ENCODE data around the gene MYT1.
"Not testable (repeated sequence)": the region's sequence is repeated elsewhere in the genome, so short reads cannot be mapped to it uniquely, and the experiment has no call there.

Gene MYT1

DNA sequence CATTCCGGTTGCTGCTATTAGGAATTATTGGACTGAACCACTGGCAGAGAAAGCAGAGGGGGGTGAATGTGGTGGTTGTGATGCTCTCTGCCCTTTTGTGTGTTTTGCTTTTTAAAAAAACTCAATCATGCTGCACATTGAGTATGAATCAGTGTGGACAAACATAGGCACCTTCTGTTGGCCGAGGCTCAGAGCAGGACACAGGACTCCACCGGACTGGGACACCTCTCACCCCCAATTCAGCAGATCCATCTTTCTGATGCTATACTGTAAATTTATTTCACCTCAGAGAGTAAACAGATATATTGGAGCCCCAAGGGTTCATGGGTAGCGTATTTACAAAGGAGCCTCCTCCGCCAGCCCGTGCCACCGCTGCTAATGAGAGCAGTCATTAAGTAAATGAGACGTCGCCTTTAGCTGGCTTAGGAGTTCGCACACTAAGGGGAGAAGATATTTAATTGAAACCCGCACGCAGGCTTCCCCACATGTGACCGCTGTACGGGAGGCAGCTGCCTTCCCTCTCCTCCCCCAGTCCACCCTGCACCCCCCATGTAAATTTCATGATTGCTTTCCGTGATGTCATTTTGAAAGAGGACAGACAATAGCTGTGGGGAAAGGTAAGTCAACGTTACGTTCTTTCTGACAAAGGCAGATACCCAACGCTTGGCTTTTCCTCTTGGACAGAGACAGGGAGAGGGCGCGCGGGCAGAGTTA is at the start of gene MYT1:
Gene MYT1 (plus strand): TSS at position 330 of the 714 bp plus-strand sequence. CDS start 34,410 bp downstream, outside the sequence.
- no peak for DNase-seq (ENCODE audit: low read depth)

DNA sequence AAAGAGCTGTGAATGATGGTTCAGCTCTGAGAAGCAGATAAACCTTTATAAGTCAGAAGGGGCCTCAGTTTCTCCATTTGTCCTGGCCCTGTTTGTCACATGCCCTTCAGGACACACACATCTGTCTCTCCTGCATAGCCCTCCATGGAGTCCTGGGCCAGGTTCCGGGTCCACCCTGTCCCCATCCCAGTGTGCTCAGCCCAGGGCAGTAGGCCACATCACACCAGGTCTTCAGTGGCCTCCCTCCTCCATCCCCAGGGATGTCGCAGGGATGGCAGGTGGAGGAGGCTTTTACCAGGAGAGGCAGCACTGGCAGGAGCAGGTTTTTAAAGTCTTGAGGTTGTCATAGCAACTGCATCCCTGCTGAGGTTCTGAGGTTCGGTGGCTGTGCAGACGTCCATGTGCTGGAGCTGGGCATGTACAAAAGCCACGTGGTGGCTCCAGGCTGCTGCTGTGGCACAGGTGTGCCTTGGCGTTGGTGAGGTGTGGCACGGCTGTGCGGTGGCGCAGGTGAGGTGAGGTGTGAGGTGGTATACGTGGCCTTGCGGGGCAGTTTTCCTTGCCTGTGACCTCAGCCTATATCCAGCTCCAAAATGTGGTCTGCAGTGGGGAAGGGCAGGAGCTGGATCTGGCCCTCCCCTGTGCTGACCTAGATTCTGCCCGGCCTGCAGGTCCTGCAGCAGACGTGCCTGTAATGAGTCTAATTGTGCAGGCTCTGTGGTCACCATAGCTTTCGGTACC is 48.9 kb upstream of the MYT1 start:
- no peak for DNase-seq (ENCODE audit: low read depth)

DNA sequence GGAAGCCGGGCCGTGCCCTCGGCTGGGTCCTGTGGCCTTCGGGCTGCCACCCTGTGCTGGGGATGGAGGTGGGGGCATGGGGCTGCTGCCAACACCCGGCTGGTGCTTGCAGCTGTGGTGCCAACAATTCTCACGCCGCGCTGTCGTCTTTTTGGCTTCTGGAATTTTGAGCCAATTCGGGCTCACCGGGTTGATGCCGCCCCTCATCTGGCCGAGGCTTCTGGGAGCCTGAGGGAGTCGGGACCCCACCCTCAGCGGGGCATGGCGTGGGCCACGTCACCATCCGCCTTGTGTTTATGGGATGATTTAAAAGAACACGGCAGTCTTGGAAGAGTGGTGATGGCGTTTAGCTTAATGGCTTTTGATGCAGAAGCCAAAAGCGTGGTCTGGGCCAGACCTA is 48.2 kb upstream of the MYT1 start:
- DNase-seq (ENCODE audit: low read depth): no peak

DNA sequence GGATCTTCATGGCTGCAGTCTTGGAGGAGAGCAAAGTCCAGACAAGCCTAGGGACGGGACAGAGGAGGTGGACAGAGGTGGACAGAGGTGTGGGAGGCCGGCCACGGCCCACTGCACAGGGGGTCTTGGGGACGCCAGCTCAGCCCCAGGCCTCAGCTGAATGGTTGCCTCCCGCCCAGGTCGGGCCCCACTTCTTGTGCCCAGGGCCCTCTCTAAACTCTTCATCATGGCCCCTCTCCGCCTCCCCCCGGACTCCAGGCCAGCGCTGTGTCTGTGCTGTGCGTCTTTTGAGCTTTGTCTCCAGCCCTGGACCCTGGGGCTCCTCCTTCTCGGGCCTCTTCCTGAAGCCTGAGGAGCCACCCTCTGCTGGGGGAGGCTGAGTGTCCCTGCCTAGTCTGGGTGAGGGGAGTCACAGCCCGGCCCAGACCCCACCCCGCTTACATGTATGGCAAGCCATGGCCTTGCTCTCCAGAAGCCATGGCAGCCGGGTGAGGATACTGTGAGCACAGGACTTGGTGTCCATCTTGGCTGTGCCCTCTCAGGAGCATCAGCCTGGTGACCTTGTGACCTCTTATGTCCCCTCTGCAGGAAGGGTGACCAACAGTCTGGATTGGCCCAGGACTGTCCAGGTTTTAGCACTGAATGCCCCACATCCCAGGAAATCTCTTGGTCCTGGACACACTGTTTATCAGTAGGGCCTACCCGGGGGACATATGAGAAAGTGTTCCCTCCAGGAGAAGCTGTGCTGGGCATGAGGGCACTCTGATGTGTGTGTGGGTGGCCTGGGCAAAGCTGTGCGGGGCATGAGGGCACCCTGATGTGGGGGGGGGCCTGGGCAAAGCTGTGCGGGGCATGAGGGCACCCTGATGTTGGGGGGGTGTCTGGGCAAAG is 47.5 kb upstream of the MYT1 start:
- DNase-seq (ENCODE audit: low read depth): no peak

DNA sequence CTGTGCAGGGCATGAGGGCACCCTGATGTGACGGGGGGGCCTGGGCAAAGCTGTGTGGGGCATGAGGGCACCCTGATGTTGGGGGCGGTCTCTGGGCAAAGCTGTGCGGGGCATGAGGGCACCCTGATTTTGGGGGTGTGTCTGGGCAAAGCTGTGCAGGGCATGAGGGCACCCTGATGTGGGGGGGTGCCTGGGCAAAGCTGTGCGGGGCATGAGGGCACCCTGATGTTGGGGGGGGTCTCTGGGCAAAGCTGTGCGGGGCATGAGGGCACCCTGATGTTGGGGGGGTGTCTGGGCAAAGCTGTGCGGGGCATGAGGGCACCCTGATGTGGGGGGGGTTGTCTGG is 46.8 kb upstream of the MYT1 start:
- not testable (repeated sequence) for DNase-seq (ENCODE audit: low read depth)

DNA sequence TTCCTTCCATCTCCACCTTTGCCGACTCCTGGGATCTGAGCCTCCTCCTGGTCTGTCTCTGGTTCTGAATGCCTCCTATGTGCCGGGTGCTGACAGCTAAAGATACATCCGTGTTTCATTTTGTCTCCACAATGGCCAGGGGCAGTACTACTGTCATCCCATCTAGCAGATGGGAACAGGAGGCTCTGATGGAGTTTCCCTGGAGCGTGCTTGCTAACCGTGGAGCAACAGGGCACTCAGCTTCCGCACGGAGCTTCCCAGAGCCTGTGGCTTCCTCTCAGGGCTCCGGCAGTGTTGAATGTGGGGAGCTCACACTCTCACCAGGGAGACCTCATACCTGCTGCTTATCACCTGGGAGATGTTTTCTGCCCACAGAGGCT is 45.0 kb upstream of the MYT1 start:
- DNase-seq (ENCODE audit: low read depth): no peak

DNA sequence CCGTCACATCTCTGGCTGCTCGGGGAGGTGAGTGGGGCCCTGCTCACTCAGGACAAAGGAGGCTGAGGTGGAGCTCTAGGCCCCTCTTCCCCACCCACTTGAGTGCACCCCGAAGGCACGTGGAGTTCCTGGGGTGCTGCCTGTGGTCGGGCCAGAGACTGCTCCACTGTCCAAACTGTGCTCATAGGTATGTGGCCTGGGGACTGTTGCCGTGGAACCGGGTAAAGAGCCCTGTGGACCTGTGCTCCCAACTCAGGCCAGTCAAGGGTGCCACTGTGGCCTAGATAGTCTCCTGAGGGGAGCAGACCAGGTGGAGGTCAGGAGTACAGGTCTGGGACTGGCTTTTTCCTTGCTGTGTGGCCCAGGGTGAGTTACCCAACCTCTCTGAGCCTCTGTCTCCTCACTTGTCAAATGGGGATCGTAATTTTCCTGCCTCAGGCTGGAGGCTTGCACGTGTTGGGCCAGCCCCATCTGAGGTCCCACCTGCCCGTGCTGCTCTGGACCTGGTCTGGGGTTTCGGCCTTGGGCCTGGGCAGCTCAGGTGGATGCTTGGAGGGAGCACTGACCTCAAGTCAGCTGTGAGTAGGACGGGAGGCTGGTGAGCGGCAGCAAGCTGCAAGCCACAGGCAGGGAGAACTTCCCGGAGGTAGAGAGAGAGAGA is 44.4 kb upstream of the MYT1 start:
- no peak for DNase-seq (ENCODE audit: low read depth)

DNA sequence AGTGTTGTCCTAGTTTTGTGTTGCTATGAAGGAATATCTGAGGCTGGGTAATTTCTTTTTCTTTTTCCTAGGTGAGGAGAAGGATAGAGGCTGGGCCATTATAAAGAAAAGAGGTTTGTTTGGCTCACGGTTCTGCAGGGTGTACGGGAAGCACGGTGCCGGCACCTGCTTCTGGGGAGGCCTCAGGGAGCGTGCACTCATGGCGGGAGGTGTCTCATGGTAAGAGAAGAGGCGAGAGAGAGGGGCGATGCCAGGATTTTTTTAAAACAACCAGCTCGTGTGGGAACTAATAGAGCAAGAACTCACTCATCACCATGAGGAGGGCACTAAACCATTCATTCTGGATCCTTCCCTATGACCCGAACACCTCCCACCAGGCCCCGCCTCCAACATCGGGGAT is 42.7 kb upstream of the MYT1 start:
- no peak for DNase-seq (ENCODE audit: low read depth)

DNA sequence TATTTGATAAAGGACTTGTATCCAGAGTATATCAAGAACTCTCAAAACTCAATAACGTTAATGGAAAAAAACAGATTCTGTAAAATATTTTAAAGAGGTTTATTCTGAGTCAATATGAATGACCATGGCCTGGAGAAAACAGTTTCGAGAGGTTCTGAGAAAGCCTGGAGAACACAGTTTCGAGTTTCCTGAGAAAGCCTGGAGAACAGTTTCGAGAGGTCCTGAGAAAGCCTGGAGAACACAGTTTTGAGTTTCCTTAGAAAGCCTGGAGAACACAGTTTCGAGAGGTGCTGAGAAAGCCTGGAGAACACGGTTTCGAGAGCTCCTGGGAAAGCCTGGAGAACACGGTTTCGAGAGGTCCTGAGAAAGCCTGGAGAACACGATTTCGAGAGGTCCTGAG is 41.3 kb upstream of the MYT1 start:
- DNase-seq (ENCODE audit: low read depth): not testable (repeated sequence)

DNA sequence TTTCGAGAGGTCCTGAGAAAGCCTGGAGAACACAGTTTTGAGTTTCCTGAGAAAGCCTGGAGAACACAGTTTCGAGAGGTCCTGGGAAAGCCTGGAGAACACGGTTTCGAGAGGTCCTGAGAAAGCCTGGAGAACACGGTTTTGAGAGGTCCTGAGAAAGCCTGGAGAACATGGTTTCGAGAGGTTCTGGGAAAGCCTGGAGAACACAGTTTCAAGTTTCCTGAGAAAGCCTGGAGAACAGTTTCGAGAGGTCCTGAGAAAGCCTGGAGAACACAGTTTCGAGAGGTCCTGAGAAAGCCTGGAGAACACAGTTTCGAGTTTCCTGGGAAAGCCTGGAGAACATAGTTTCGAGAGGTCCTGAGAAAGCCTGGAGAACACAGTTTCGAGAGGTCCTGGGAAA is 40.7 kb upstream of the MYT1 start:
- DNase-seq (ENCODE audit: low read depth): not testable (repeated sequence)

DNA sequence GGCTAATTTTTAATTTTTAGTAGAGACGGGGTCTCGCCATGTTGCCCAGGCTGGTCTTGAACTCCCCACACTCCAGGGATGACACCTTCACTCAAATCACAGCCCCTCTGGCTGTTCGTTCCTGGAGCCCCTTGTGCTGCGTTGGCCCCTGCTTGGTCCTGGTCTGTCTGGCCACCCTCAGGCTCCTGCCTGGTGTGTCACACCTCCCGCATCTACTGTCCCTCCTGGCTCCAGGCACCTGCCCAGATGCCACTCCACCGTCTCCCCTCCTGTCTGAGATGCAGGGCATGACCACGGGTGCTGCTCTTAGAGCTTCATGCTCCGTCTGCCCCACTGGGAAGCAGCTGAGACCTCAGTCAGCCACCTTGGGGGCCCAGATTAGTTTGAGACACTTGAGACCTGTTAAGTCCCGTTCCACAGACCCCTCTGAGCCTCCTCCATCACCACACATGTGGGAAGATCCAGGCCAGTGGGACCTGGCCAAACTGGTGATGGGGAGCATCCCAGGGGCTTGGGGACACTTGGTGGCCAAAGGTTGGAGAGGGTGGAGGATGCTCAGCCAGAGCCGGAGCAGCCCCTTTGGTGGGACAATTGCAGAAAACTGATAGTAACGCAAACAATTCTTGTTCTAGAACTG is 35.0 kb upstream of the MYT1 start:
- DNase-seq (ENCODE audit: low read depth): no peak

DNA sequence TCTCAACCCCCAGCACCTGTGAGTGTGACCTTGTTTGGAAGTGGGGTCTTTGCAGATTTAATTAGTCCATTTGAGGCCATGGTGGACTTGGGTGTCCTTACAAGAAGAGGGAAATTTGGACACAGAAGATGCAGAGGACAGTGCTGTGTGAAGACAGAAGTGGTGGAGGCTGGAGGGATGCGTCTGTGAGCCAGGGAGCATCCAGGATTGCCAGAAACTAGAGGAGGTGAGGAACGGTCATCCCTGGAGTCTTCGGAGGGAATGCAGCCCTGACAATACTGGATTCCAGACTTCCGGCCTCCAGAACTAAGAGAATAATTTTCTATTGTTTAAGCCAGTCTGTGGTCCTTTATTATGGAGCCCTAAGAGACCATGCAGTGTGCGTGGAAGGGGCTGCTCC is 34.0 kb upstream of the MYT1 start:
- no peak for DNase-seq (ENCODE audit: low read depth)

DNA sequence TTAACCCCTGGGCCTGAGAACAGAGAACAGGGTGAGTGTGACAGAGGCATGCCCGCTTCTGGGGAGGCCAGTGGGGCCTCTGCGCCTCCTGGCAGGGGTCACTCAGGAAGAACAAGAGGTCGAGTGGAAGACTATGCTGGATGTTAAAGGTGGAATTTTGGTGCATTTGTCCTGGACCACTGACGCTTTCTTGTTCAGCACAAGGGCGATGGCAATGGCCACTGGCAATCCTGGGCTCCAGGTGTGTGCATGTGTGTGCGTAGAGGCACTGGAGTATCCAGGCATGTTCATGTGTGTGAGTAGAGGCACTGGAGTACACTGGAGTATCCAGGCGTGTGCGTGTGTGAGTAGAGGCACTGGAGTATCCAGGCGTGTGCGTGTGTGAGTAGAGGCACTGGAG is 33.4 kb upstream of the MYT1 start:
- no peak for DNase-seq (ENCODE audit: low read depth)

DNA sequence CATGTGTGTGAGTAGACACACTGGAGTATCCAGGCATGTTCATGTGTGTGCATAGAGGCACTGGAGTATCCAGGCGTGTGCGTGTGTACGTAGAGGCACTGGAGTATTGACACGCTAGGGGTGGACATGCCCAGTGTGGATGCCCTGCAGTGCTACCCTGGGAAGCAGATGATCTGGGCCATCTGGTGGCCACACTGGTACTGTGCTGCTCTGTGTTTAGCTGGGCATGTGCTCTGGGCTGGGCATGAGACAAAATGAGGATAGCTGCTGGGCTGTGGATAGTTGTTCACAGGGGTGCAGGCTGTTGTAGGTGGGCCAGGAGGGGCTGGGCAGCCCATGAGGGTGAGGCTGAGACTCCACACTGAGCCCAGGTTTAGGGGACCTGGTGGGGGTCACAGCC is 32.8 kb upstream of the MYT1 start:
- DNase-seq (ENCODE audit: low read depth): peak; percentile 34

DNA sequence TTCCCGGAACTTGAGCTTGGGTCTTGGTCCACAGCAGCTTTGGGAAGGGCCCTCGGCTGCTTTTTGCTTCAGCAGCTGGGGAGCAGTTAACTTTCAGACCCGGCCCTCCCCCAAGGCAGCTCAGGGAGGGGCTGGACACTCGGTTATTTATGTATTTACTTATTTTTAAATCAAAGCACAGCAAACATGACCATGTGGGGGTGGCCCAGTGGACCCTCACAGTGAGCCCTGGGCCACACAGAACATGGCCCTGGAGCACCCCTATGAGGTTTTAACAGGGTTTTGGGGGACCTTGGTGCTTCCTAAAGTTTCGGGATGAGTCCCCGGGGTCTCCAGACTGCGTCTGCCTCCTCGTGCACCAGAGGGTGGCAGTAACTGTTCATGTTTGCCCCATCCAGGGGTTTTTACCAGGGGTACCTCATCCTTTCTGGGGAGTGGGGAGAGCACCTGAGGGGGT is 30.3 kb upstream of the MYT1 start:
- no peak for DNase-seq (ENCODE audit: low read depth)

DNA sequence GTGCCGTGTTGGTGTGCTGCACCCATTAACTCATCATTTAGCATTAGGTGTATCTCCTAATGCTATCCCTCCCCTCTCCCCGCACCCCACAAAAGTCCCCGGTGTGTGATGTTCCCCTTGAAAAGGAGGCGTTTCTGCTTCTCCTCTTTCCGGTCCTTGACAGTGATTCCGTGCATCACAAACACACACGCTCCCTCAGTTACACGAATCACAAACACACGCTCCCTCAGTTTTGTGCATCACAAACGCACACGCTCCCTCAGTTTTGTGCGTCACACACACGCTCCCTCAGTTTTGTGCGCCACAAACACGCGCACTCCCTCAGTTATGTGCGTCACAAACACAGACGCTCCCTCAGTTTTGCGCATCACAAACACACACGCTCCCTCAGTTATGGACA is 29.5 kb upstream of the MYT1 start:
- DNase-seq (ENCODE audit: low read depth): not testable (repeated sequence)

DNA sequence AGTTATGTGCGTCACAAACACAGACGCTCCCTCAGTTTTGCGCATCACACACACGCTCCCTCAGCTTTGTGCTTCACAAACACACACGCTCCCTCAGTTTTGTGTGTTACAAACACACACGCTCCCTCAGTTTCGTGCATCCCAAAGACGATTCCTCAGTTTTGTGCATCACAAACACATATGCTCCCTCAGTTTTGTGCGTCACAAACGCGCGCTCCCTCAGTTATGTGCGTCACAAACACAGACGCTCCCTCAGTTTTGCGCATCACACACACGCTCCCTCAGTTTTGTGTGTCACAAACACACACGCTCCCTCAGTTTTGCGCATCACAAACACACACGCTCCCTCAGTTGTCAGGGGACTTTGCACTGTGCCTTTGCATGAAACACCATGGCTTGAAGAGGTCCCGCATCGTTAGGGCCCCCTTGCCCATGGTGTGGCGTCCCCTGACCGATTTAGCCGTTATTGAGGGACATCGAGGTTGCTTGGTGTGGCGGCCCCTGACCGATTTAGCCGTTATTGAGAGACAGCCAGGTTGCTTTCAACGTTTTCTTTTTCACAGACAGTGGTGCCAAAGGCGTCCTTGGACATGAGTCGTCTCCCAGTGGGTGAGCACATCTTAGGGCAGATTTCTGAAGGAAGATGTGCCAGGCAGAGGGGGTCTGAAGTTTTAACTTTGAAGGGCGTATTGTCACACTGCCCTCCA is 28.1 kb upstream of the MYT1 start:
- no peak for DNase-seq (ENCODE audit: low read depth)

DNA sequence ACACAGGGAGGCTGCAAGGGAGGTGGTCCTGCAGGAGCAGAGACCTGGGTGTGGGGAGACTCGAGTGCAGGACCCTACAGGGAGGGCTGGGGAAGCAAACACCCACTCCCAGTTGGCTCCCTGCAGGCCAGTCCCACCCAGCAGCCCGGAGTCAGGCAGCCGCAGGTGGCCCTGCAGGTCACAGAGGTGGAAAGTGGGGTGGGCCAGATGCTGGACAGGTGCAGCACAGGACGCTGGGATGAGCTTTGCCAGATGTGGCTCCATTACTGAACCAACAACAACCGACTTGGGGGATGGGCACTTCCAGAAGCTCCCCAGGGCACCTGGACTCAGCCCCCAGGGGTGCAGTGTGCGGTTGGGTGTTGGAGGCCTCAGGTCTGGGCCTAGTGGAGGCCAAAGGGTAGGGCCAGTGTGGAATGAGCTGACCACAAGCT is 26.6 kb upstream of the MYT1 start:
- no peak for DNase-seq (ENCODE audit: low read depth)

DNA sequence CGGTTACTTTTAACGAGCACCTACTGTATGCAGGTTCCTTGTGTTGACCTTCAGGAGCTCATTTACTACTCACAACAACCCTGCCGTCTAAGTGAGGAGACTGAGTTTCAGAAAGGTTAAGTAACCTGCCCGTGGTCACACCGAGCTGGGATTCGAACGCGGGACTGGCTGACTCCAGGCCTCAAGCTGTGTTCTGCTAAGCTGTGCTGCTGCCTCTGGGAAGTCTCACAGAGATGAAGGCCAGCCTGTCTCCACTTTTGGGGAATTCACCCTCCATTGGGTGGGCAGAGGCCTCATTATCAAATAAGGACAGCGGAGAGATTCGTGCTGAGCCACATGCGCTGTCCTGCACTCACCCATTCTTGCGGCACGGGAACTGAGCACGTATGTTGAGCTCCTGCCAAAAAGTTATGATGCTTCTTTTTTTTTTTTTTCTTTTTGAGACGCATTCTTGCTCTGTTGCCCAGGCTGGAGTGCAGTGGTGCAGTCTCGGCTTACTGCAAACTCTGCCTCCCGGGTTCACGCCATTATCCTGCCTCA is 25.9 kb upstream of the MYT1 start:
- no peak for DNase-seq (ENCODE audit: low read depth)

DNA sequence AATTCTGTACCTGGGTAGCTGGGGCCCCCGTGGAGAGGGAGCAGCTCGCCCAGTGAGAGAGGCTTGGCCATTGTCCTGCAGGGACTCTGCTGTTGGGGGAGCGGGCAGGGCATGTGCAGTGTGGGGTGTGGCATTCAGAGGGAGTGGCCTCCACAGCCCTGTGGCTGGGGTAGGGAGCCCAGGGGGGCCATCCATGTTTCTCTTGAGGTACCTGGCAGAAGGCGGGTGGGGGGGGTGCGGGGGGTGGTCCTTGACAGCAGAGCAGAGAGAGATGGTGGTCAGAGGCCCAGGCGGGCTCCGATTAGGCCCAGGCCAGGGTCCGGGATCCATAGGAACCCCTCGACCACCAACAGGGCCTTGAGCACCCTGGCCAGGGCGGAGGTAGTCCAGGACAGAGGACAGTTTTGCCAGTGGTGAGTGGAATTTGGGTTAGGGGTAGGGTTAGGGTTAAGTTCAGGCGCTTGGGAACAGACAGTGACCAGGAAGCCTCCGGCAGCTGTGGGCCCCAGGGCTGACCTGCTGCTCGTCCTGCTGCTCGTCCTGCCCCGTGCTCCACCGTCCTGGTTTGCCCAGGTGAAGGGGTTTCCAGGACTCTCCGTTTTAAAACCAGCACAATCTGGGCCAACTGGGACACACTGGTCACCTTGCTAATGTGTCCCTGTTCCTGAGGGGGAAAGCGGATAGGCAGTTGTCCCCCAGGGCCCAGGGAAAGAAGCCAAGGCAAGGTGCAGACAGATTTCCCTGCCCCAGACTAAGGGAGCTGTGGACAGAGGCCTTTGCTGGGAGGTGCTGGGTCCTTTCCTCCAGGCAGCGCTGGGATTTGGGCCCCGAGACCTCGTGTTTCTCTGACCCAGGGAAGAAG is 24.8 kb upstream of the MYT1 start:
- DNase-seq (ENCODE audit: low read depth): no peak
